Measurements from ENCODE around the gene EEF1A1. TPM values are rescaled to one million over a fixed set of nuclear protein-coding genes. Genes with fewer than 3 reads are reported as not detected.

EEF1A1 gene
- total RNA-seq: 17,729 and 26,790 TPM in 2 replicates

DNA sequence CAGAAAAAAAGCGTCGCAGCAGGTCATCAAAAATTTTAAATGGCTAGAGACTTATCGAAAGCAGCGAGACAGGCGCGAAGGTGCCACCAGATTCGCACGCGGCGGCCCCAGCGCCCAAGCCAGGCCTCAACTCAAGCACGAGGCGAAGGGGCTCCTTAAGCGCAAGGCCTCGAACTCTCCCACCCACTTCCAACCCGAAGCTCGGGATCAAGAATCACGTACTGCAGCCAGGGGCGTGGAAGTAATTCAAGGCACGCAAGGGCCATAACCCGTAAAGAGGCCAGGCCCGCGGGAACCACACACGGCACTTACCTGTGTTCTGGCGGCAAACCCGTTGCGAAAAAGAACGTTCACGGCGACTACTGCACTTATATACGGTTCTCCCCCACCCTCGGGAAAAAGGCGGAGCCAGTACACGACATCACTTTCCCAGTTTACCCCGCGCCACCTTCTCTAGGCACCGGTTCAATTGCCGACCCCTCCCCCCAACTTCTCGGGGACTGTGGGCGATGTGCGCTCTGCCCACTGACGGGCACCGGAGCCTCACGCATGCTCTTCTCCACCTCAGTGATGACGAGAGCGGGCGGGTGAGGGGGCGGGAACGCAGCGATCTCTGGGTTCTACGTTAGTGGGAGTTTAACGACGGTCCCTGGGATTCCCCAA is at the start of gene EEF1A1:
TSS of gene EEF1A1 (minus strand) at position 345 of the 663 bp plus-strand sequence. CDS start 1,006 bp downstream, outside the sequence.

Other genes with a start within 250 kb of the EEF1A1 start
- gene DPPA5, start 166.8 kb downstream of the EEF1A1 start, total RNA-seq: not detected in 2 replicates
- gene KHDC3L, start 158.4 kb downstream of the EEF1A1 start, total RNA-seq: not detected in 2 replicates
- gene OOEP, start 151.1 kb downstream of the EEF1A1 start, total RNA-seq: not detected in 2 replicates
- gene DDX43, start 126.2 kb downstream of the EEF1A1 start, total RNA-seq: 0.32 and 0.94 TPM in 2 replicates
- 4.3 and 6.2 TPM in 2 replicates for gene CGAS, start 68.7 kb downstream of the EEF1A1 start, total RNA-seq
- 21.9 and 34.8 TPM in 2 replicates for gene MTO1, start 59.3 kb downstream of the EEF1A1 start, total RNA-seq
- 18.0 and 25.6 TPM in 2 replicates for gene SLC17A5, start 133.0 kb upstream of the EEF1A1 start, total RNA-seq
- 15.7 and 28.7 TPM in 2 replicates for gene CD109, start 175.2 kb upstream of the EEF1A1 start, total RNA-seq